K562 (cell line): Measurements from ENCODE around the gene IL17F. TPM values are rescaled to one million over a fixed set of nuclear protein-coding genes. Genes with fewer than 3 reads are reported as not detected.
A peak's percentile ranks its signal among the peaks of the same experiment; 100 is the strongest.

Source experiments
- AFF1 ChIP-seq, 2 experiments: fragments of 450-650 bp; IDR thresholded peaks; 2 replicates each; pipeline ENCODE4 v1.6.1; 2018; ENCODE audit warnings: mild to moderate bottlenecking in 2 of 2, low read depth in 1 of 2; ENCODE audit not compliant: partially characterized antibody in 2 of 2
- CXXC5 ChIP-seq: fragments of 250-450 bp; sonication (Bioruptor Pico); IDR thresholded peaks from 2 replicates; pipeline ENCODE4 v1.8.0; 2022; ENCODE audit warnings: inconsistent platforms, mild to moderate bottlenecking, moderate library complexity
- GATAD2A ChIP-seq: fragments of 450-650 bp; IDR thresholded peaks from 2 replicates; pipeline ENCODE4 v1.6.1; 2017
- TAF1 ChIP-seq: IDR thresholded peaks from 2 replicates; pipeline ENCODE4 v1.6.1; 2011; ENCODE audit warnings: mild to moderate bottlenecking, low read length, moderate library complexity; ENCODE audit not compliant: insufficient read depth, control insufficient read depth, severe bottlenecking; ENCODE audit errors: extremely low read depth
- THRA ChIP-seq: fragments of 450-650 bp; IDR thresholded peaks from 2 replicates; pipeline ENCODE4 v1.6.1; 2017; ENCODE audit warnings: mild to moderate bottlenecking, moderate library complexity
- ZBTB34 ChIP-seq: fragments of 250-450 bp; sonication (Bioruptor Pico); IDR thresholded peaks from 2 replicates; pipeline ENCODE4 v1.8.0; 2021; ENCODE audit warnings: mild to moderate bottlenecking, moderate library complexity
- ZNF175 ChIP-seq: fragments of 200-800 bp; sonication (Bioruptor generic); IDR thresholded peaks from 2 replicates; pipeline ENCODE4 v1.6.1; 2016; ENCODE audit warnings: low read depth, mild to moderate bottlenecking, missing genetic modification characterization, missing compliant biosample characterization
- ZNF584 ChIP-seq: fragments of 200-800 bp; sonication (Bioruptor generic); IDR thresholded peaks from 2 replicates; pipeline ENCODE4 v1.6.1; 2016; ENCODE audit warnings: low read depth, mild to moderate bottlenecking, missing genetic modification characterization, missing compliant biosample characterization
- ZNF639 ChIP-seq, 2 experiments: fragments of 200-800 bp in 1 of 2; sonication (Bioruptor generic) in 1 of 2; sonication (generic) in 1 of 2; formaldehyde crosslinking in 1 of 2; IDR thresholded peaks in 1 of 2; conservative IDR thresholded peaks in 1 of 2; 2 replicates each; pipeline versions ENCODE4 v1.5.0 to v1.6.1; 2016 to 2020; ENCODE audit warnings: missing compliant biosample characterization in 1 of 2, missing genetic modification characterization in 1 of 2, missing genetic modification reagents in 1 of 2
- polyA plus RNA-seq, 8 experiments: library from polyadenylated mRNA; depleted of rRNA in 4 of 8; stranded (reverse) in 5 of 8; unstranded in 3 of 8; fragments of >200 nt; fragmentation: Nextera tagmentation in 2 of 8; fragmentation: Illumina TruSeq in 1 of 8; extraction: Ambion mirVana in 2 of 8; extraction: Trizol in 1 of 8; gene quantifications; 2 replicates each; pipeline versions ENCODE4 v1.2.1 to v1.2.3, GENCODE V29; 2011 to 2014; ENCODE audit warnings: inconsistent platforms in 1 of 8, missing spikeins in 1 of 8
- total RNA-seq, 7 experiments: library from RNA; depleted of rRNA in 6 of 7; stranded (reverse); fragments of >200 nt in 6 of 7; fragmentation: Illumina TruSeq in 2 of 7; extraction: Trizol in 2 of 7; gene quantifications; 2 replicates each; pipeline versions ENCODE4 v1.2.1 to v1.2.3, GENCODE V29; 2011 to 2021; ENCODE audit warnings: low replicate concordance in 1 of 7
- TF ChIP-seq, protein P1 (sequence below): fragments of 450-650 bp; formaldehyde crosslinking; IDR thresholded peaks from 2 replicates; pipeline ENCODE4 v1.4.0; 2020; ENCODE audit warnings: mild to moderate bottlenecking, moderate library complexity
- TF ChIP-seq, protein P2 (sequence below), 2 experiments: IDR thresholded peaks; 2 replicates each; pipeline ENCODE4 v1.6.1; 2012; ENCODE audit warnings: improper control_type of control experiment in 2 of 2, low read depth in 2 of 2, low read length in 2 of 2, borderline replicate concordance in 1 of 2

The IL17F gene
- total and polyA plus RNA-seq, 9 of the 15 experiments (the other 6 are each of a cell fraction or from before 2014, with no cell fraction given): not detected

DNA sequence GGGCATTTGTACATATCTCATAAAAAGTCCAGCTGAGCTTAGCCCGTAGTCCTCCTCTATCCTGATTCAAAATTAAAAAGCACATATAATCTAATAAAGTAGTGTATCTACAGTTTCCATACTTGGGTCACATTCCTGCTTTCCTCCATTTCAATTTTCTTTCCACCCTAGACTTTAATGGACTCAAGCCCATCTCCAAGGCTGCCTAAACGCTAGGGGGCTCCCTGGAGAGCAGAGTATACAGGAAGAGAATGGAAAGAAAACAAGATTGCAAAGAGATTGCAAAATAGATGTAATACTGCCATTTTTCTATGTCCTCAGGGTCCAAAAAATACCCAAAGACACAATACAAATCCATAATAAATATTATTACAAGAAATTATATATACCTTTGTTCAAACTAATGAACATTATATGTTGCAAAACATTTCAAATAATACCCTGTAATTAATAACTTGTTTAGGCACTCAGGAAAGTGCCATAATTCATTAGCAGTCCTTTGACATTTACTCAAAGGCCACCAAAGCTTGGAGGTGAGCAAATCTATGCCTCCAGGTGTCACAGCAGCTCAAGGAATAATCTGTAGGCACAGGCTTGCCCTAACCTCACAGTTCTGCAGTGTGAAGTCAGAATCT is 42.6 kb upstream of the IL17F start (continued):
- TF ChIP-seq ZBTB34 (CRISPR knock-in tag): no peak
- peak; percentile 75 for TF ChIP-seq ZNF584
- TF ChIP-seq ZNF639 (CRISPR knock-in tag; conservative IDR thresholded peaks at IDR 0.05 in 1 of 2, IDR thresholded peaks at IDR 0.05 in 1 of 2): 0 out of 4 replicates have a peak, but pooled peaks of 1 of the 2 experiments have one; percentile 65
- TF ChIP-seq GATAD2A: no peak
- peak; percentile 76; the same call in 1 of the 2 replicates for TF ChIP-seq ZNF175 (CRISPR knock-in tag)
- TF ChIP-seq THRA: no peak
- TF ChIP-seq TAF1: no peak
- TF ChIP-seq, protein P1, sequence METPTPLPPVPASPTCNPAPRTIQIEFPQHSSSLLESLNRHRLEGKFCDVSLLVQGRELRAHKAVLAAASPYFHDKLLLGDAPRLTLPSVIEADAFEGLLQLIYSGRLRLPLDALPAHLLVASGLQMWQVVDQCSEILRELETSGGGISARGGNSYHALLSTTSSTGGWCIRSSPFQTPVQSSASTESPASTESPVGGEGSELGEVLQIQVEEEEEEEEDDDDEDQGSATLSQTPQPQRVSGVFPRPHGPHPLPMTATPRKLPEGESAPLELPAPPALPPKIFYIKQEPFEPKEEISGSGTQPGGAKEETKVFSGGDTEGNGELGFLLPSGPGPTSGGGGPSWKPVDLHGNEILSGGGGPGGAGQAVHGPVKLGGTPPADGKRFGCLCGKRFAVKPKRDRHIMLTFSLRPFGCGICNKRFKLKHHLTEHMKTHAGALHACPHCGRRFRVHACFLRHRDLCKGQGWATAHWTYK (CRISPR knock-in tag): no peak; the same call in 1 of the 2 replicates
- TF ChIP-seq, protein P2, sequence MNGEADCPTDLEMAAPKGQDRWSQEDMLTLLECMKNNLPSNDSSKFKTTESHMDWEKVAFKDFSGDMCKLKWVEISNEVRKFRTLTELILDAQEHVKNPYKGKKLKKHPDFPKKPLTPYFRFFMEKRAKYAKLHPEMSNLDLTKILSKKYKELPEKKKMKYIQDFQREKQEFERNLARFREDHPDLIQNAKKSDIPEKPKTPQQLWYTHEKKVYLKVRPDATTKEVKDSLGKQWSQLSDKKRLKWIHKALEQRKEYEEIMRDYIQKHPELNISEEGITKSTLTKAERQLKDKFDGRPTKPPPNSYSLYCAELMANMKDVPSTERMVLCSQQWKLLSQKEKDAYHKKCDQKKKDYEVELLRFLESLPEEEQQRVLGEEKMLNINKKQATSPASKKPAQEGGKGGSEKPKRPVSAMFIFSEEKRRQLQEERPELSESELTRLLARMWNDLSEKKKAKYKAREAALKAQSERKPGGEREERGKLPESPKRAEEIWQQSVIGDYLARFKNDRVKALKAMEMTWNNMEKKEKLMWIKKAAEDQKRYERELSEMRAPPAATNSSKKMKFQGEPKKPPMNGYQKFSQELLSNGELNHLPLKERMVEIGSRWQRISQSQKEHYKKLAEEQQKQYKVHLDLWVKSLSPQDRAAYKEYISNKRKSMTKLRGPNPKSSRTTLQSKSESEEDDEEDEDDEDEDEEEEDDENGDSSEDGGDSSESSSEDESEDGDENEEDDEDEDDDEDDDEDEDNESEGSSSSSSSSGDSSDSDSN (IDR thresholded peaks at IDR 0.05; ENCODE audit: borderline replicate concordance in 1 of 2, low read depth in 2 of 2, low read length in 2 of 2): 0 out of 4 replicates have a peak, but pooled peaks of 1 of the 2 experiments have one; percentile 58
- TF ChIP-seq AFF1 (IDR thresholded peaks at IDR 0.05; ENCODE audit: low read depth in 1 of 2, partially characterized antibody in 2 of 2): peak in 1 of 2 experiments; percentile 48
- 0 out of 2 replicates have a peak, but pooled peaks have one; percentile 42 for TF ChIP-seq CXXC5 (CRISPR knock-in tag)
